ENCODE measurements around the gene TRIM37. TPM values are rescaled to one million over a fixed set of nuclear protein-coding genes. Genes with fewer than 3 reads are reported as not detected.

TRIM37 gene
- total RNA-seq, 1 donor from 2014 or later: 24.8 TPM

- no peak for DNase-seq (ENCODE audit: low spot score)
Measured at GRCh38 chr17:58947411-58947810, 159.3 kb downstream of the TRIM37 start.

DNA sequence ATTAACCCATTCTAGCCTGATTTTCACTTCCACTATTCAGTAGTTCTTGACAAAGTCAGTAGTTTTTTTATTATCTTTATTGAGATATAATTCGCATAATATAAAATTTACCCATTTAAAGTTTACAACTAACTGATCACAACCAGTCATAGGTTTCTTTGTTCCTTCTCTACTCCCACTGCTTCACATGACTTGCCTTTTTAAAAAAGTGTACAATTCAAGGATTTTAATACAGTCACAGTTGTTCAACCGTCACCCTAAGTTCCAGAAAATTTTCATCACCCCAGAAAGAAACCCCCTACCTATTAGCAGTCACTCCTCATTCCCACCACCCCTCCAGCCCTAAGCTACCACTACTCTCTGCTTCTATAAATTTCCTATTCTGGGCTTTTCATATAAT is 162.5 kb downstream of the TRIM37 start:
- no peak for DNase-seq (ENCODE audit: low spot score)

GRCh38 chr17:58936295-58936694 is 170.4 kb downstream of the TRIM37 start:
- no peak for DNase-seq (ENCODE audit: low spot score)

GRCh38 chr17:58932956-58933355 is 173.7 kb downstream of the TRIM37 start:
- DNase-seq (ENCODE audit: low spot score): no peak

Other genes with a start within 250 kb of the TRIM37 start
- gene SKA2, start 48.3 kb upstream of the TRIM37 start, total RNA-seq: 20.4 TPM
- gene PRR11, start 48.9 kb upstream of the TRIM37 start, total RNA-seq: 2.0 TPM
- gene SMG8, start 103.2 kb upstream of the TRIM37 start, total RNA-seq: 11.2 TPM
- 6.8 TPM for gene GDPD1, start 113.6 kb upstream of the TRIM37 start, total RNA-seq
- 75.2 TPM for gene YPEL2, start 224.8 kb upstream of the TRIM37 start, total RNA-seq

Data from mucosa of gallbladder (tissue), 1 donor.